H1 (cell line): ENCODE measurements around the gene LMNTD2. TPM values are rescaled to one million over a fixed set of nuclear protein-coding genes. Genes with fewer than 3 reads are reported as not detected.
A peak's percentile ranks its signal among the peaks of the same experiment; 100 is the strongest.

Experiments
- CTCF ChIA-PET: fragments of 300-600 bp; sonication (Branson Sonifier 250); formaldehyde crosslinking; loops from one replicate; lab custom pipeline; 2021; ENCODE audit not compliant: partially characterized antibody; lab: Charles Lee
- POLR2A ChIA-PET: fragments of 300-600 bp; sonication (Branson Sonifier 250); formaldehyde crosslinking; loops from one replicate; lab custom pipeline; 2021; ENCODE audit warnings: inconsistent platforms; ENCODE audit not compliant: partially characterized antibody; lab: Charles Lee
- DNase-seq, 2 experiments: peaks; one replicate each; pipeline versions ENCODE4 v3.0.0 to v3.0.0-alpha.2; 2010 to 2022; ENCODE audit warnings: low spot score in 2 of 2, low read depth in 1 of 2, mixed read lengths in 1 of 2
- FAIRE-seq: peaks from 2 replicates; lab custom pipeline; 2011; peaks lifted over from hg19 to GRCh38; lab: Jason Lieb, UNC
- H2AFZ ChIP-seq: 2 replicates; pipeline ENCODE4 v1.8.1; 2012; ENCODE audit warnings: low read length, inconsistent platforms
- H2AK5ac ChIP-seq: 2 replicates; pipeline ENCODE4 v1.6.1; 2013; ENCODE audit warnings: low read depth, low read length
- H2BK120ac ChIP-seq: replicated peaks from 2 replicates; pipeline ENCODE3; 2013; ENCODE audit warnings: low read depth, low read length, inconsistent platforms
- H2BK12ac ChIP-seq: 2 replicates; pipeline ENCODE4 v1.6.1; 2013; ENCODE audit warnings: low read depth, low read length
- H2BK15ac ChIP-seq: 2 replicates; pipeline ENCODE4 v1.6.1; 2013; ENCODE audit warnings: low read length
- H2BK20ac ChIP-seq: 2 replicates; pipeline ENCODE4 v1.6.1; 2013; ENCODE audit warnings: low read length
- H2BK5ac ChIP-seq: 2 replicates; pipeline ENCODE4 v1.6.1; 2013; ENCODE audit warnings: low read depth, low read length
- H3K14ac ChIP-seq: 2 replicates; pipeline ENCODE4 v1.6.1; 2013; ENCODE audit warnings: inconsistent platforms; ENCODE audit not compliant: insufficient read length
- H3K18ac ChIP-seq: 2 replicates; pipeline ENCODE4 v1.6.1; 2013; ENCODE audit warnings: low read length; ENCODE audit errors: extremely low read depth
- H3K23ac ChIP-seq: 2 replicates; pipeline ENCODE4 v1.6.1; 2013; ENCODE audit warnings: inconsistent platforms; ENCODE audit not compliant: insufficient read length
- H3K23me2 ChIP-seq: 2 replicates; pipeline ENCODE4 v1.6.1; 2013; ENCODE audit warnings: low read depth, low read length
- H3K27ac ChIP-seq: 2 replicates; pipeline ENCODE4 v1.6.1; 2011; ENCODE audit warnings: low read depth, low read length, inconsistent platforms
- H3K27me3 ChIP-seq, 4 experiments: replicated peaks in 1 of 4; 1 replicate in 1 of 4; 2 replicates in 3 of 4; pipeline versions ENCODE4 v1.6.1 to v1.8.1; 2011 to 2013; ENCODE audit warnings: low read length in 3 of 4, mild to moderate bottlenecking in 3 of 4, inconsistent platforms in 2 of 4, mixed read lengths in 2 of 4, moderate library complexity in 1 of 4; ENCODE audit not compliant: control insufficient read depth in 3 of 4, insufficient read depth in 3 of 4; ENCODE audit errors: extremely low read depth in 1 of 4
- H3K36me3 ChIP-seq, 4 experiments: 2 replicates each; pipeline versions ENCODE4 v1.6.1 to v1.8.1; 2011 to 2013; ENCODE audit warnings: mild to moderate bottlenecking in 4 of 4, low read length in 3 of 4, moderate library complexity in 2 of 4, control low read depth in 1 of 4, inconsistent platforms in 1 of 4; ENCODE audit not compliant: insufficient read depth in 4 of 4, control insufficient read depth in 2 of 4
- H3K4ac ChIP-seq: replicated peaks from 2 replicates; pipeline ENCODE3; 2013; ENCODE audit warnings: low read length, low read depth, mixed read lengths, inconsistent platforms; ENCODE audit not compliant: insufficient read length
- H3K4me1 ChIP-seq, 4 experiments: replicated peaks in 1 of 4; 1 replicate in 1 of 4; 2 replicates in 3 of 4; pipeline versions ENCODE4 v1.6.1 to v1.8.1; 2011 to 2013; ENCODE audit warnings: low read length in 3 of 4, inconsistent platforms in 2 of 4, mixed read lengths in 1 of 4; ENCODE audit not compliant: insufficient read depth in 4 of 4, control insufficient read depth in 3 of 4
- H3K4me2 ChIP-seq, 2 experiments: 2 replicates each; pipeline versions ENCODE4 v1.6.1 to v1.8.1; 2011 to 2013; ENCODE audit warnings: low read depth in 2 of 2, low read length in 2 of 2, control low read depth in 1 of 2, inconsistent platforms in 1 of 2, mild to moderate bottlenecking in 1 of 2; ENCODE audit not compliant: insufficient read depth in 1 of 2
- H3K4me3 ChIP-seq, 4 experiments: fragments of 200-600, 300-600 bp in 1 of 4; sonication (generic), shearing (Covaris generic), sonication (Bioruptor Twin) in 1 of 4; 2 replicates each; pipeline versions ENCODE4 v1.5.1 to v1.8.1; 2011 to 2016; ENCODE audit warnings: low read length in 4 of 4, low read depth in 3 of 4, control low read depth in 2 of 4, inconsistent platforms in 2 of 4, mild to moderate bottlenecking in 2 of 4, mixed read lengths in 1 of 4, moderate library complexity in 1 of 4; ENCODE audit not compliant: insufficient read depth in 2 of 4; ENCODE audit errors: extremely low read depth in 1 of 4
- H3K56ac ChIP-seq: replicated peaks from 2 replicates; pipeline ENCODE3; 2013; ENCODE audit warnings: low read depth, mild to moderate bottlenecking, mixed read lengths, low read length, inconsistent platforms; ENCODE audit not compliant: insufficient read length
- H3K79me1 ChIP-seq: 2 replicates; pipeline ENCODE4 v1.6.1; 2013; ENCODE audit warnings: low read depth, low read length, control low read depth
- H3K79me2 ChIP-seq, 2 experiments: 2 replicates each; pipeline versions ENCODE4 v1.6.1 to v1.8.1; 2012 to 2013; ENCODE audit warnings: low read length in 2 of 2, mild to moderate bottlenecking in 2 of 2, inconsistent platforms in 1 of 2; ENCODE audit not compliant: insufficient read depth in 2 of 2, control insufficient read depth in 1 of 2
- H3K9ac ChIP-seq, 4 experiments: replicated peaks in 1 of 4; 1 replicate in 1 of 4; 2 replicates in 3 of 4; pipeline versions ENCODE4 v1.6.1 to v1.8.1; 2011 to 2013; ENCODE audit warnings: low read depth in 3 of 4, low read length in 3 of 4, control low read depth in 2 of 4, mild to moderate bottlenecking in 2 of 4, moderate library complexity in 2 of 4, inconsistent platforms in 1 of 4; ENCODE audit errors: extremely low read depth in 1 of 4
- H3K9me3 ChIP-seq, 2 experiments: 2 replicates each; pipeline versions ENCODE4 v1.6.1 to v1.8.1; 2012 to 2013; ENCODE audit warnings: mild to moderate bottlenecking in 2 of 2, moderate library complexity in 2 of 2, control low read depth in 1 of 2, inconsistent platforms in 1 of 2, low read depth in 1 of 2, low read length in 1 of 2, mixed read lengths in 1 of 2; ENCODE audit not compliant: insufficient read depth in 2 of 2
- H4K20me1 ChIP-seq, 2 experiments: replicated peaks in 1 of 2; 2 replicates each; pipeline versions ENCODE3 to v1.8.1; 2011 to 2013; ENCODE audit warnings: inconsistent platforms in 2 of 2, low read length in 2 of 2, mild to moderate bottlenecking in 1 of 2; ENCODE audit not compliant: insufficient read depth in 2 of 2, control insufficient read depth in 1 of 2
- H4K5ac ChIP-seq: 2 replicates; pipeline ENCODE4 v1.6.1; 2013; ENCODE audit warnings: low read length, low read depth, mixed read lengths, inconsistent platforms; ENCODE audit not compliant: insufficient read length
- H4K8ac ChIP-seq: 2 replicates; pipeline ENCODE4 v1.8.0; 2013; ENCODE audit warnings: mild to moderate bottlenecking, moderate library complexity, low read length, inconsistent platforms; ENCODE audit not compliant: insufficient read depth; ENCODE audit errors: extremely low read depth
- H4K91ac ChIP-seq: replicated peaks from 2 replicates; pipeline ENCODE3; 2013; ENCODE audit warnings: low read length, mixed read lengths, inconsistent platforms; ENCODE audit not compliant: insufficient read length
- ASH2L ChIP-seq: fragments of 200-600, 300-600 bp; sonication (generic); IDR thresholded peaks from one replicate; pipeline ENCODE4 v1.7.1; 2017; ENCODE audit warnings: low read length
- ATF2 ChIP-seq: IDR thresholded peaks from 2 replicates; pipeline ENCODE4 v1.6.1; 2012; ENCODE audit warnings: low read length, inconsistent platforms
- ATF3 ChIP-seq: IDR thresholded peaks from 2 replicates; pipeline ENCODE4 v1.6.1; 2011; ENCODE audit warnings: low read depth, mild to moderate bottlenecking, low read length; ENCODE audit not compliant: insufficient read depth
- CBX5 ChIP-seq: fragments of 300-800, 300-1000 bp; sonication (generic); IDR thresholded peaks from 2 replicates; pipeline ENCODE4 v1.7.1; 2016; ENCODE audit warnings: antibody characterized with exemption, low read length, low read depth
- CREB1 ChIP-seq: IDR thresholded peaks from 2 replicates; pipeline ENCODE4 v1.6.1; 2012; ENCODE audit warnings: inconsistent platforms
- JUND ChIP-seq: IDR thresholded peaks from 2 replicates; pipeline ENCODE4 v1.6.1; 2011; ENCODE audit warnings: mild to moderate bottlenecking, improper control_type of control experiment, low read length
- NANOG ChIP-seq: IDR thresholded peaks from 2 replicates; pipeline ENCODE4 v1.6.1; 2011; ENCODE audit warnings: low read length, low read depth, mild to moderate bottlenecking, inconsistent platforms; ENCODE audit not compliant: insufficient read depth, poor library complexity, severe bottlenecking
- RFX5 ChIP-seq: IDR thresholded peaks from 2 replicates; pipeline ENCODE4 v1.6.1; 2011; ENCODE audit warnings: low read depth, low read length, improper control_type of control experiment, borderline replicate concordance
- SAP30 ChIP-seq: fragments of 300-600 bp; sonication (generic); IDR thresholded peaks from 2 replicates; pipeline ENCODE4 v1.7.1; 2012; ENCODE audit warnings: low read length, moderate library complexity, mild to moderate bottlenecking, inconsistent platforms; ENCODE audit not compliant: insufficient read depth, insufficient replicate concordance
- SRF ChIP-seq: IDR thresholded peaks from 2 replicates; pipeline ENCODE4 v1.6.1; 2011; ENCODE audit warnings: mild to moderate bottlenecking, low read depth, low read length, moderate library complexity
- TAF1 ChIP-seq: IDR thresholded peaks from 2 replicates; pipeline ENCODE4 v1.6.1; 2011; ENCODE audit warnings: mild to moderate bottlenecking, low read depth, low read length
- TBP ChIP-seq: IDR thresholded peaks from 2 replicates; pipeline ENCODE4 v1.6.1; 2011; ENCODE audit warnings: low read depth, low read length, improper control_type of control experiment
- WGBS, 2 experiments: shearing (Covaris generic) in 1 of 2; methylation state at CpG; one replicate each; pipeline versions ENCODE4 v1.1.6 to v1.1.7; 2013 to 2015; ENCODE audit warnings: low lambda C conversion rate in 2 of 2, mixed read lengths in 2 of 2, inconsistent platforms in 1 of 2, low coverage in 1 of 2, missing lambda C conversion rate in 1 of 2; ENCODE audit not compliant: insufficient replicate concordance in 2 of 2, insufficient coverage in 1 of 2, insufficient read length in 1 of 2; ENCODE audit errors: extremely low coverage in 1 of 2, missing lambda C conversion rate in 1 of 2; 5-methylcytosine and 5-hydroxymethylcytosine counted together
- polyA plus RNA-seq, 7 experiments: library from polyadenylated mRNA; depleted of rRNA in 3 of 7; stranded (reverse) in 5 of 7; unstranded in 2 of 7; fragments of >200 nt in 5 of 7; fragments of 200-250 nt in 2 of 7; gene quantifications; 1 replicate in 5 of 7; 2 replicates in 1 of 7; 4 replicates in 1 of 7; pipeline versions ENCODE4 v1.2.1 to v1.2.3, GENCODE V29; 2011 to 2013; ENCODE audit warnings: missing spikeins in 2 of 7, mixed read lengths in 2 of 7
- total RNA-seq: library from RNA; stranded (reverse); fragmentation: NEBNext Ultra II Directional; extraction: Animal tissue kit (Norgen Biotek cat#: 25700); gene quantifications from 2 replicates; pipeline ENCODE4 v1.2.1, GENCODE V29; 2021

The LMNTD2 gene
- total and polyA plus RNA-seq, 2 of the 8 experiments (the other 6 are each of a cell fraction or from before 2014, with no cell fraction given) = 1.6 to 3.1 TPM

- WGBS, 2 experiments = 96% methylated on average over 14 of the region's 14 CpGs; no CpG with 5 or more reads in 1 of the 2 experiments
- no peak overlapping the region for H4K91ac ChIP-seq
- H2AFZ ChIP-seq = no peak overlapping the region
- no peak overlapping the region for H2BK12ac ChIP-seq
- H3K27ac ChIP-seq = no peak overlapping the region
- no peak overlapping the region for H3K4ac ChIP-seq
- H3K14ac ChIP-seq = no peak overlapping the region
- peaks cover 7% of the 10 kb centered on the region for H3K23me2 ChIP-seq
- FAIRE-seq (no peak), DNase-seq (no peak)
- H3K56ac ChIP-seq = no peak overlapping the region
- H3K23ac ChIP-seq = no peak overlapping the region
- H2BK120ac ChIP-seq = no peak overlapping the region
- no peak overlapping the region for H4K5ac ChIP-seq
- H3K4me1 ChIP-seq = peaks cover 4 to 11% (median 5%) of the 10 kb centered on the region in 4 experiments; a peak in 6 of 7 replicates
- H2AK5ac ChIP-seq = no peak overlapping the region
- no peak overlapping the region for H2BK5ac ChIP-seq
- H3K36me3 ChIP-seq = peaks cover 3 to 19% (median 14%) of the 10 kb centered on the region in 4 experiments; a peak in 6 of 8 replicates
- H3K18ac ChIP-seq = no peak overlapping the region
- ChIA-PET CTCF (interaction anchor here (1.1 to 1.6 kb wide), 3 partner anchors 15 to 116 kb away, joined by 3 to 5 read pairs (median 5); no protein-coding TSS in a partner anchor), POLR2A (interaction anchor here (0.6 to 0.7 kb wide), 2 partner anchors 15 to 170 kb away, joined by 3 read pairs; no protein-coding TSS in a partner anchor)
- H2BK20ac ChIP-seq = no peak overlapping the region
- H3K4me2 ChIP-seq = no peak overlapping the region
- peaks cover 29% of the 10 kb centered on the region for H3K79me1 ChIP-seq
- no peak overlapping the region for H3K9ac ChIP-seq
- H3K79me2 ChIP-seq = peaks cover 38 to 64% of the 10 kb centered on the region in 2 experiments
- H2BK15ac ChIP-seq = no peak overlapping the region
- no peaks in the 10 kb centered on the region for H3K9me3 ChIP-seq
- H3K27me3 ChIP-seq = no peaks in the 10 kb centered on the region
- H4K20me1 ChIP-seq = peaks cover 47 to 51% of the 10 kb centered on the region in 2 experiments
- peak overlapping the region; percentile 60; the same call in 1 of the 2 replicates for H4K8ac ChIP-seq
- no peak overlapping the region for H3K4me3 ChIP-seq
- TF ChIP-seq SRF (no peak), ATF3 (no peak), TBP (no peak), TAF1 (no peak), SAP30 (no peak), NANOG (no peak), ASH2L (no peak), CBX5 (no peak), ATF2 (no peak), JUND (no peak), CREB1 (no peak), RFX5 (no peak)
These were observed 20.8 kb upstream of the LMNTD2 start for GRCh38 chr11:581342-581741.
